Muscle of leg (tissue), 11 donors: ENCODE results near the gene ACER3. TPM values are rescaled to one million over a fixed set of nuclear protein-coding genes. Genes with fewer than 3 reads are reported as not detected.
"Not testable (repeated sequence)": the region's sequence is repeated elsewhere in the genome, so short reads cannot be mapped to it uniquely, and the experiment has no call there.

Source experiments
- DNase-seq: peaks from one replicate; pipeline ENCODE4 v3.0.0; 2013
- H3K27ac ChIP-seq: one replicate; pipeline ENCODE4 v1.5.1; 2013; ENCODE audit warnings: mild to moderate bottlenecking, low read length, control low read depth
- H3K27me3 ChIP-seq: one replicate; pipeline ENCODE4 v1.6.1; 2013; ENCODE audit warnings: low read length; ENCODE audit not compliant: control insufficient read depth, insufficient read depth
- H3K36me3 ChIP-seq: one replicate; pipeline ENCODE4 v1.6.1; 2013; ENCODE audit warnings: low read length; ENCODE audit not compliant: control insufficient read depth, insufficient read depth
- H3K4me1 ChIP-seq: one replicate; pipeline ENCODE4 v1.6.1; 2013; ENCODE audit warnings: low read length; ENCODE audit not compliant: control insufficient read depth, insufficient read depth
- H3K4me3 ChIP-seq: one replicate; pipeline ENCODE4 v1.5.1; 2013; ENCODE audit warnings: low read length, control low read depth
- H3K9me3 ChIP-seq: replicated peaks from 2 replicates; pipeline ENCODE4 v1.6.1; 2013; ENCODE audit warnings: low read depth, low read length; ENCODE audit not compliant: control insufficient read depth
- WGBS: methylation state at CpG from one replicate; pipeline ENCODE4 v1.1.5; 2013; ENCODE audit warnings: missing lambda C conversion rate; ENCODE audit not compliant: insufficient coverage; 5-methylcytosine and 5-hydroxymethylcytosine counted together
- polyA plus RNA-seq, 8 donors: library from polyadenylated mRNA; unstranded; fragments of 120-200 nt; gene quantifications; one replicate each; pipeline versions ENCODE4 v1.2.1 to v1.2.3, GENCODE V29; 2013; ENCODE audit warnings: inconsistent platforms in 1 of 8, low replicate concordance in 1 of 8; ENCODE audit not compliant: insufficient read length in 8 of 8, insufficient read depth in 1 of 8
- total RNA-seq: library from RNA; stranded (reverse); fragments of 120-200 nt; gene quantifications from one replicate; pipeline ENCODE4 v1.2.4, GENCODE V29; 2013

Gene ACER3
- total and polyA plus RNA-seq, 9 donors = 4.5 to 10.3 (median 5.9) TPM

GRCh38 chr11:77053217-77054015, 192.7 kb downstream of the ACER3 start:
- H3K4me1 ChIP-seq = no peaks in the 10 kb centered on the region
- no peak overlapping the region for H3K4me3 ChIP-seq
- no peak for DNase-seq
- WGBS = 88% methylated on average over 6 of the region's 14 CpGs
- H3K9me3 ChIP-seq = peaks cover 8% of the 10 kb centered on the region
- no peak overlapping the region for H3K27ac ChIP-seq
- H3K27me3 ChIP-seq = peaks cover 2% of the 10 kb centered on the region
- no peaks in the 10 kb centered on the region for H3K36me3 ChIP-seq

DNA sequence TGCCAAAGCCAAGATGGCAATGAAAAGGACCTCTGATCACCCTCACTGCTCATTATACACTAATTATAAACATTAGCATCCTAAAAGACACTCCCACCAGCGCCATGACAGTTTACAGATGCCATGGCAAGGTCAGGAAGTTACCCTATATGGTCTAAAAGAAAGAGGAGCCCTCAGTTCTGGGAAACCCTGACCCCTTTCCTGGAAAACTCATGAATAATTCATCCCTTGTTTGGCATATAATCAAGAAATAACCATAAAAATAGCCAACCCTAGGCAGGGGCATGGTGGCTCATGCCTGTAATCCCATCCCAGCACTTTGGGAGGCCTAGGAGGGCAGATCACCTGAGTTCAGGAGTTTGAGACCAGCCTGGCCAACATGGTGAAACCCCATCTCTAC, 193.4 kb downstream of the ACER3 start:
- no peak for DNase-seq
- no peak overlapping the region for H3K27ac ChIP-seq
- H3K27me3 ChIP-seq = peaks cover 2% of the 10 kb centered on the region
- peaks cover 8% of the 10 kb centered on the region for H3K9me3 ChIP-seq
- WGBS = 80% methylated on average over 1 of the region's 1 CpG
- H3K4me1 ChIP-seq = no peaks in the 10 kb centered on the region
- no peaks in the 10 kb centered on the region for H3K36me3 ChIP-seq
- no peak overlapping the region for H3K4me3 ChIP-seq

- no peaks in the 10 kb centered on the region for H3K36me3 ChIP-seq
- H3K9me3 ChIP-seq = peaks cover 8% of the 10 kb centered on the region
- no CpG with 5 or more reads among the region's 2 CpGs for WGBS
- no peak overlapping the region for H3K27ac ChIP-seq
- H3K27me3 ChIP-seq = peaks cover 2% of the 10 kb centered on the region
- H3K4me3 ChIP-seq = no peak overlapping the region
- no peak for DNase-seq
- H3K4me1 ChIP-seq = no peaks in the 10 kb centered on the region
Measured at GRCh38 chr11:77055101-77055561, 194.4 kb downstream of the ACER3 start.

DNA sequence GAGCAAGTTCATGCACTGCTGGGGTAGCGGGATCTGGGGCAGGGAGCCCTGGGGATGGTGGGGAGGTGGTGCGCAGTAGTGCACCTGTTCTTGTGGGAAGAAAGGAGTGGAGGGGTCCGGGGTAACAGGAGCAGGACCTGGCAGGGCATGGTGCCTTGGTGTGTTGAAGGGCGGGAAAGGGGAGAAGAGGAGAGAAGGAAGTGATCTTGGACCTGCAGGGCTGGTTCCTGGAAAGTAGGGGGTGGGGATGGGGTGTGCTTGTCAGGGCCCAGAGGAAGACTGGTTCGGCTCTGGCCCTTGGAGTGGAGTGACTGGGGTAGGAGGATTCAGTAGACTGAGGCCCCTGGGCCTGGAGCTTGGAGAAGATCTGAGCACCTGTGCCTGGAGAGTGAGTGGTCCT, 195.2 kb downstream of the ACER3 start:
- no peaks in the 10 kb centered on the region for H3K36me3 ChIP-seq
- peaks cover 8% of the 10 kb centered on the region for H3K9me3 ChIP-seq
- H3K4me1 ChIP-seq = no peaks in the 10 kb centered on the region
- WGBS = 96% methylated on average over 5 of the region's 5 CpGs
- DNase-seq = no peak
- H3K4me3 ChIP-seq = no peak overlapping the region
- no peak overlapping the region for H3K27ac ChIP-seq
- H3K27me3 ChIP-seq = peaks cover 5% of the 10 kb centered on the region

DNA sequence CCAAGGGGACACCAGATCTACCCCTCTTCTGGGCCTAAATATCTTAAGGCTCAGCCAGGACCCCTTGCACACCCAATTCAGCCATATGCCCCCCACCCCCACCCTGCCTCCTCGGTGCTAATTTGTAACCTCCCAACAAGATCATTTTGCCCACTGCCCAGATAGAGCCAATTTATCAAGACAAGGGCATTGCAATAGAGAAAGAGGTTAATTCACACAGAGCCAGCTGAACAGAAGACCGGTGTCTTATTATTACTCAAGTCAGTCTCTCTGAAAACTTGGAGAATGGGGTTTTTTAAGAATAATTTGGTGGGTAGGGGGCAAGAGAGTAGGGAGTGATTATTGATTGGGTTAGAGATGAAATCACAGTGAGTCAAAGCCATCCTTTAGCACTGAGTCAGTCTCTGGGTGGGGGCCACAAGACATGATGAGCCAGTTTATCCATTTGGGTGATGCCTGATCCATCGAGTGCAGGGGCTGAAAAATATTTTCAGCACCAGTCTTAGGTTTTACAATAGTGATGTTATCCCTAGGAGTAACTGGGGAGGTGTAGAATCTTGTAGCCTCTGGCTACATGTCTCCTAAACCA, 196.2 kb downstream of the ACER3 start:
- 89% methylated on average over 1 of the region's 3 CpGs for WGBS
- H3K36me3 ChIP-seq = no peaks in the 10 kb centered on the region
- H3K4me1 ChIP-seq = no peaks in the 10 kb centered on the region
- H3K27ac ChIP-seq = no peak overlapping the region
- no peak overlapping the region for H3K4me3 ChIP-seq
- no peak for DNase-seq
- peaks cover 5% of the 10 kb centered on the region for H3K27me3 ChIP-seq
- H3K9me3 ChIP-seq = peaks cover 8% of the 10 kb centered on the region

GRCh38 chr11:77057938-77058474, 197.3 kb downstream of the ACER3 start:
- Histone ChIP-seq H3K4me3 (no peak overlapping the region), H3K9me3 (peaks cover 8% of the 10 kb centered on the region), H3K27ac (no peak overlapping the region), H3K36me3 (no peaks in the 10 kb centered on the region), H3K27me3 (peaks cover 3% of the 10 kb centered on the region), H3K4me1 (no peaks in the 10 kb centered on the region)
- DNase-seq = no peak
- 42% methylated on average over 5 of the region's 9 CpGs for WGBS

- no peak overlapping the region for H3K27ac ChIP-seq
- WGBS = no CpG with 5 or more reads among the region's 2 CpGs
- no peak for DNase-seq
- peaks cover 4% of the 10 kb centered on the region for H3K27me3 ChIP-seq
- no peaks in the 10 kb centered on the region for H3K4me1 ChIP-seq
- H3K36me3 ChIP-seq = no peaks in the 10 kb centered on the region
- H3K4me3 ChIP-seq = no peak overlapping the region
- H3K9me3 ChIP-seq = peaks cover 8% of the 10 kb centered on the region
Measured at GRCh38 chr11:77058900-77059299, 198.2 kb downstream of the ACER3 start.

DNA sequence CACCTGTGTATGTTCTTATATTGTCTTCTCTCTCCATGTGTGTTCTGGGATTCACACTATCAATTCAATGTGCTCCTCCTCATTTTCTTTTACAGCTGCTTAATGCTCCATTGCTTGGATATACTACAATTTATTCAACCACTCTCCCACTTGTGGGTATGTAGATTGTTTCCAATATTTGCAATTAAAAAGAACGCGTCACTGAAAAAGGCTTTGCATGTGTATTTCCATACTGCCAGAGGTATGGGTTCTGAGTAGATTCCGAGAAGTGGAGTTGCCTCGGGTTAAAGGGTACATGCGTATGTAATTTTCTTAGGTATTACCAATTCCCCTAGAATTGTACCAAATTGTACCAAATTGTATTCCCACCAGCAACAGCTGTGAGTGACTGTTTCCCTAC, 199.1 kb downstream of the ACER3 start:
- Histone ChIP-seq H3K27ac (no peak overlapping the region), H3K27me3 (peaks cover 4% of the 10 kb centered on the region), H3K9me3 (peaks cover 8% of the 10 kb centered on the region), H3K4me1 (no peaks in the 10 kb centered on the region), H3K36me3 (no peaks in the 10 kb centered on the region), H3K4me3 (no peak overlapping the region)
- no CpG with 5 or more reads among the region's 5 CpGs for WGBS
- no peak for DNase-seq

DNA sequence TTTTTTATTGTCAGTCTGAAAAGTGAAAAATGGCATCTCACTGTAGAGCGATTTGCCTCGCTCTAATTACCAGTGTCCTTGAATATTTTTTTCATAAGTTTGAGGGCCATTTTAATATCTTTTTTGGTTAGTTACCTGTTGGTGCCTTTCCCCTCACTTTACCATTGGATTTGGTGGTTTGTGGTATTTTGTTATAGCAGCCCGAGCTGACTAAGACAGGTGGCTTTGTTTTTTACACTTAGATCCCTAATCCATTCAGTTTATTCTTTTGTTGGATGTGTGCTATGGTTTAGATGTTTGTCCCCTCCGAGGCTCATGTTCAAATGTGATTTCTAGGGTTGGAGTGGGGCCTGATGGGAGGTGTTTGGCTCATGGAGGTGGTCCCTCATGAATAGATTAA, 199.5 kb downstream of the ACER3 start:
- H3K36me3 ChIP-seq = no peaks in the 10 kb centered on the region
- no peak for DNase-seq
- 100% methylated on average over 2 of the region's 4 CpGs for WGBS
- H3K27me3 ChIP-seq = peaks cover 4% of the 10 kb centered on the region
- H3K4me3 ChIP-seq = no peak overlapping the region
- peaks cover 8% of the 10 kb centered on the region for H3K9me3 ChIP-seq
- no peak overlapping the region for H3K27ac ChIP-seq
- H3K4me1 ChIP-seq = no peaks in the 10 kb centered on the region

DNA sequence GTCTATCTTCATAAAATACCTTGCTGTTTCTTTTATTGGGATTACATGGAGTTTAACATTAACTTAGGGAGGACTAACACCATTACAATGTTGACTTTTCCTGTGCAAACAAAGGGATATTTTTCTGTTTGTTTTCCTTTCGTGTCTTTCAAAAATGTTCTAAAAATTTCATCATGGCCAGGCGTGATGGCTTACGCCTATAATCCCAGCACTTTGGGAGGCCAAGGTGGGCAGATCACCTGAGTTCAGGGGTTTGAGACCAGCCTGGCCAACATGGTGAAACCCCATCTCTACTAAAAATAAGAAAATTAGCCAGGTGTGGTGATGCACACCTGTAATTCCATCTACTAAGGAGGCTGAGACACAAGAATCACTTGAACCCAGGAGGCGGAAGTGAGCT, 200.5 kb downstream of the ACER3 start:
- 81% methylated on average over 2 of the region's 4 CpGs for WGBS
- H3K4me1 ChIP-seq, H3K9me3 ChIP-seq, H3K27me3 ChIP-seq, H3K4me3 ChIP-seq, H3K36me3 ChIP-seq, H3K27ac ChIP-seq, DNase-seq: not testable (repeated sequence)
